HepG2 (cell line): ENCODE results near the gene CNPY4. TPM values are rescaled to one million over a fixed set of nuclear protein-coding genes. Genes with fewer than 3 reads are reported as not detected.

ENCODE experiments used
- ADNP ChIP-seq: sonication (generic); formaldehyde crosslinking; IDR thresholded peaks from 2 replicates; pipeline ENCODE4 v1.4.0; 2020; ENCODE audit warnings: missing genetic modification reagents
- ASH2L ChIP-seq: fragments of 300-600, 200-600 bp; sonication (generic); IDR thresholded peaks from 2 replicates; pipeline ENCODE4 v1.7.0; 2017; ENCODE audit warnings: low read depth, mild to moderate bottlenecking, moderate library complexity, mixed read lengths, low read length; ENCODE audit not compliant: insufficient read length
- DPF2 ChIP-seq: sonication (generic); formaldehyde crosslinking; IDR thresholded peaks from 2 replicates; pipeline ENCODE4 v1.4.0; 2020; ENCODE audit warnings: mild to moderate bottlenecking, low read depth, missing genetic modification reagents, borderline replicate concordance
- FOSL1 ChIP-seq: sonication (generic); formaldehyde crosslinking; IDR thresholded peaks from 2 replicates; pipeline ENCODE4 v1.9.0; 2021; ENCODE audit warnings: missing genetic modification reagents, borderline replicate concordance
- FOXA1 ChIP-seq, 2 experiments: fragments of 450-650 bp in 1 of 2; sonication (generic) in 1 of 2; formaldehyde crosslinking in 1 of 2; IDR thresholded peaks; 2 replicates each; pipeline versions ENCODE4 v1.4.0 to v1.6.1; 2016 to 2020; ENCODE audit warnings: missing genetic modification reagents in 1 of 2
- FOXP1 ChIP-seq, 2 experiments: fragments of 450-650 bp in 1 of 2; IDR thresholded peaks; 2 replicates each; pipeline ENCODE4 v1.6.1; 2017 to 2018; ENCODE audit warnings: antibody characterized with exemption in 1 of 2
- GATAD1 ChIP-seq: IDR thresholded peaks from 2 replicates; pipeline ENCODE4 v1.6.1; 2016; ENCODE audit warnings: missing genetic modification reagents, missing compliant biosample characterization
- KMT2A ChIP-seq: sonication (generic); formaldehyde crosslinking; IDR thresholded peaks from 2 replicates; pipeline ENCODE4 v1.4.0; 2020; ENCODE audit warnings: missing genetic modification reagents
- MAZ ChIP-seq, 2 experiments: sonication (generic) in 1 of 2; formaldehyde crosslinking in 1 of 2; IDR thresholded peaks; 2 replicates each; pipeline versions ENCODE4 v1.5.0 to v1.6.1; 2012 to 2020; ENCODE audit warnings: low read depth in 2 of 2, mild to moderate bottlenecking in 2 of 2, borderline replicate concordance in 1 of 2, improper control_type of control experiment in 1 of 2, low read length in 1 of 2, missing genetic modification reagents in 1 of 2, moderate library complexity in 1 of 2
- MBD4 ChIP-seq: IDR thresholded peaks from 2 replicates; pipeline ENCODE4 v1.6.1; 2012; ENCODE audit warnings: low read length, inconsistent platforms, borderline replicate concordance
- MTF2 ChIP-seq: sonication (generic); formaldehyde crosslinking; IDR thresholded peaks from 2 replicates; pipeline ENCODE4 v1.5.0; 2020; ENCODE audit warnings: missing genetic modification reagents, borderline replicate concordance
- NR3C1 ChIP-seq: sonication (generic); formaldehyde crosslinking; IDR thresholded peaks from 2 replicates; pipeline ENCODE4 v1.4.0; 2020; ENCODE audit warnings: missing genetic modification reagents
- POLR2G ChIP-seq: fragments of 200-400 bp; formaldehyde crosslinking; IDR thresholded peaks from 2 replicates; pipeline ENCODE4 v1.6.1; 2018; ENCODE audit warnings: mild to moderate bottlenecking, low read depth, low read length, moderate library complexity
- THRA ChIP-seq: sonication (generic); formaldehyde crosslinking; IDR thresholded peaks from 2 replicates; pipeline ENCODE4 v1.4.0; 2020; ENCODE audit warnings: missing genetic modification reagents, borderline replicate concordance
- ZC3H4 ChIP-seq: sonication (generic); formaldehyde crosslinking; IDR thresholded peaks from 2 replicates; pipeline ENCODE4 v1.4.0; 2020; ENCODE audit warnings: missing genetic modification reagents, borderline replicate concordance
- ZFP82 ChIP-seq: sonication (generic); formaldehyde crosslinking; IDR thresholded peaks from 2 replicates; pipeline ENCODE4 v1.5.1; 2020; ENCODE audit warnings: mild to moderate bottlenecking, missing genetic modification reagents, borderline replicate concordance
- ZFYVE20 ChIP-seq: sonication (generic); formaldehyde crosslinking; IDR thresholded peaks from 2 replicates; pipeline ENCODE4 v1.8.0; 2023; ENCODE audit warnings: low read depth, mild to moderate bottlenecking, moderate library complexity, missing genetic modification reagents, borderline replicate concordance
- ZNF101 ChIP-seq: sonication (generic); formaldehyde crosslinking; IDR thresholded peaks from 2 replicates; pipeline ENCODE4 v1.4.0; 2020; ENCODE audit warnings: mild to moderate bottlenecking, low read depth, missing genetic modification reagents, borderline replicate concordance
- ZNF253 ChIP-seq: sonication (generic); formaldehyde crosslinking; IDR thresholded peaks from 2 replicates; pipeline ENCODE4 v1.8.0; 2022; ENCODE audit warnings: mild to moderate bottlenecking, missing genetic modification reagents, borderline replicate concordance
- ZNF280B ChIP-seq: sonication (generic); formaldehyde crosslinking; IDR thresholded peaks from 2 replicates; pipeline ENCODE4 v1.5.0; 2020; ENCODE audit warnings: missing genetic modification reagents, mild to moderate bottlenecking, borderline replicate concordance
- ZNF333 ChIP-seq: sonication (generic); formaldehyde crosslinking; IDR thresholded peaks from 2 replicates; pipeline ENCODE4 v1.4.0; 2020; ENCODE audit warnings: mild to moderate bottlenecking, missing genetic modification reagents, borderline replicate concordance
- ZNF501 ChIP-seq: sonication (generic); formaldehyde crosslinking; IDR thresholded peaks from 2 replicates; pipeline ENCODE4 v1.5.1; 2020; ENCODE audit warnings: mild to moderate bottlenecking, moderate library complexity, missing genetic modification reagents
- polyA plus RNA-seq, 8 experiments: library from polyadenylated mRNA; depleted of rRNA in 3 of 8; stranded (reverse) in 7 of 8; unstranded in 1 of 8; fragments of >200 nt; fragmentation: Illumina TruSeq in 4 of 8; extraction: Trizol in 4 of 8; gene quantifications; 2 replicates each; pipeline versions ENCODE4 v1.2.1 to v1.2.3, GENCODE V29; 2011 to 2016; ENCODE audit warnings: low read depth in 4 of 8, missing spikeins in 1 of 8, mixed read lengths in 1 of 8; ENCODE audit not compliant: insufficient read depth in 1 of 8
- total RNA-seq, 5 experiments: library from RNA; depleted of rRNA; stranded (reverse); fragments of >200 nt; fragmentation: Illumina TruSeq; extraction: Trizol; gene quantifications; 2 replicates each; pipeline ENCODE4 v1.2.3, GENCODE V29; 2016; ENCODE audit warnings: low read depth in 1 of 5

Gene CNPY4
- total and polyA plus RNA-seq, 2 of the 13 experiments (the other 11 are each of a cell fraction or from before 2014, with no cell fraction given): 6.2 to 12.7 TPM

- TF ChIP-seq THRA: no peak
- no peak for TF ChIP-seq NR3C1 (CRISPR knock-in tag)
- TF ChIP-seq ZC3H4 (CRISPR knock-in tag): no peak
- TF ChIP-seq ZNF333 (CRISPR knock-in tag): no peak
- peak; percentile 93 for TF ChIP-seq GATAD1 (CRISPR knock-in tag)
- peak; percentile 89; the same call in 1 of the 2 replicates for TF ChIP-seq MAZ (IDR thresholded peaks at IDR 0.05; ENCODE audit: borderline replicate concordance, low read depth, low read length)
- TF ChIP-seq MAZ (CRISPR knock-in tag; IDR thresholded peaks at IDR 0.05; ENCODE audit: low read depth): peak; percentile 80; the same call in 1 of the 2 replicates
- TF ChIP-seq DPF2 (CRISPR knock-in tag): no peak
- TF ChIP-seq ZNF501: 0 out of 2 replicates have a peak, but pooled peaks have one; percentile 7
- no peak for TF ChIP-seq ASH2L
- no peak for TF ChIP-seq FOXA1 (IDR thresholded peaks at IDR 0.05)
- no peak for TF ChIP-seq FOXA1 (CRISPR knock-in tag; IDR thresholded peaks at IDR 0.05)
- TF ChIP-seq ZNF280B (CRISPR knock-in tag): peak; percentile 88; the same call in 1 of the 2 replicates
- TF ChIP-seq ZFYVE20: no peak; the same call in 1 of the 2 replicates
- TF ChIP-seq MTF2 (CRISPR knock-in tag): no peak
- TF ChIP-seq POLR2G: peak; percentile 61
- peak; percentile 45; the same call in 1 of the 2 replicates for TF ChIP-seq ZNF253 (CRISPR knock-in tag)
- no peak for TF ChIP-seq KMT2A
- TF ChIP-seq ADNP (CRISPR knock-in tag): no peak
- TF ChIP-seq FOXP1 (IDR thresholded peaks at IDR 0.05): no peak
- no peak for TF ChIP-seq FOXP1 (CRISPR knock-in tag; IDR thresholded peaks at IDR 0.05)
- TF ChIP-seq ZNF101 (CRISPR knock-in tag): no peak
- no peak for TF ChIP-seq FOSL1 (CRISPR knock-in tag)
- no peak for TF ChIP-seq MBD4
- TF ChIP-seq ZFP82 (CRISPR knock-in tag): 0 out of 2 replicates have a peak, but pooled peaks have one; percentile 66
Observed at GRCh38 chr7:100101016-100101862, 18.2 kb upstream of the CNPY4 start, which contains the start of the genes AP4M1 and MCM7 (continued).
